ENCODE measurements around the gene CCDC57.

Gene CCDC57

DNA sequence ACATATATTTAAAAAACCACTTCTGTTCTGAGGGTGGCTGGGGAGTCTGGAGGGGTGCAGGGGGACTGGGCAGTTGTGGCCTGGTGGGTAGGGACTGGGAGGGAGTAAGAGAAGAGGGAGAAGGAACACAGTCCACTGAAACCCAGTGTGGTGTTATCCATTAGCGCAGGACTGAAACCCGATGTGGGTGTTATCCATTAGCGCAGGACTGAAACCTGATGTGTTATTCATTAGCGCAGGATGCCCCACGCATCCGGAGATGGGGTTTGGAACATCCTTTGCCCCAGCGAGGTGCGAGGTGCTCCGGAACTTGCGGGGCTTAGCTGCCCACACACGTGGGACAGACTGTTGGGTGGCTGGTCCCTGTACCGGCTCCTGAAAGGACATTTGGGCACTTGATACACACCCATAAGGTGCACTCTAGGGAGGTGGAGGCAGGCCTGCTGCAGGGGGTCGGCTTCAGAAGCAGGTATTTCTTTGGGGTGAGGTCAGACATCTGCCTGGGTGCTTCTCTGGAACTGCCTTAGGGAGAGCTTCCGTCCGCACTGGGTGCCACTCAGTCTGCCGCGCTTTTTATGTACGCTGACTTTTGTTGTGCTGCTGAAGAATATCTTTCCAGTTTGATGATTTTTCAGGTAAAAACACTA lies 94.4 kb downstream of the CCDC57 start:
- no peak for DNase-seq

DNA sequence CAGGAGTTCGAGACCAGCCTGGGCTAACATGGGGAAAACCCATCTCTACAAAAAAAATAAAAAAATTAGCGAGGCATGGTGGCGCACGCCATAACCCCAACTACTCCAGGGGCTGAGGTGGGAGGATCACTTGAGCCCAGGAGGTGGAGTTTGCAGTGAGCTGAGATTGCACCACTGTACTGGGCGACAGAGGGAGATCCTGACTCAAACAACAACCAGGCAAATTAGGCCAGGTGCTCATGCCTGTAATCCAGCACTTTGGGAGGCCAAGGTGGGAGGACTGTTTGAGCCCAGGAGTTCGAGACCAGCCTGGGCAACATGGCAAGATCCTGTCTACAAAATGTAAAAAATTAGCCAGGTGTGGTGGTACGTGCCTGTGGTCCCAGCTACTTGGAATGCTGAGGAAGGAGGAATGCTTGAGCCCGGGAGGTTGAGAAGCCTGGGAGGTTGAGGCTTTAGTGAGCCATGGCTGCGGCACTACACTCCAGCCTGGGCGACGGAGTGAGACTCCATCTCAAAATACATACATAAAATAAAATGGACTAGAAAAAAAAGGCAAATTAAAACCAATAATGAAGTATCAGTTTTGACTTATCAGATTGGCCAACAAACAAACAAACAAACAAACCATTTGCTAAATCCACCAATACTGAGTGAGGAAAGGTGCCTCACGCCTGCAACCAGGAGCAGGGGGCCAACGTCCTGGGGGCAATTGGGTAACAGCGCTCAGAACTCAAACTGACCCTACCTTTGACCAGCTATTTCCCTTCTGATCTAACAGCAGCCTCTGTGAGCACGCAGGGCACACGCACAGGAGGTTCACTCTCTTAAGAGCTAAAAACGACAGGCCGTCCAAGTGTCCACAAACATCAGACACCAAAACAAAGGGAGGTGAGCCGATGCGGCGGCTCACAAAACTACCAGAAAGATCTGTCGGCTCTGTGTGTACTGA lies 95.2 kb downstream of the CCDC57 start:
- DNase-seq, result no peak

DNA sequence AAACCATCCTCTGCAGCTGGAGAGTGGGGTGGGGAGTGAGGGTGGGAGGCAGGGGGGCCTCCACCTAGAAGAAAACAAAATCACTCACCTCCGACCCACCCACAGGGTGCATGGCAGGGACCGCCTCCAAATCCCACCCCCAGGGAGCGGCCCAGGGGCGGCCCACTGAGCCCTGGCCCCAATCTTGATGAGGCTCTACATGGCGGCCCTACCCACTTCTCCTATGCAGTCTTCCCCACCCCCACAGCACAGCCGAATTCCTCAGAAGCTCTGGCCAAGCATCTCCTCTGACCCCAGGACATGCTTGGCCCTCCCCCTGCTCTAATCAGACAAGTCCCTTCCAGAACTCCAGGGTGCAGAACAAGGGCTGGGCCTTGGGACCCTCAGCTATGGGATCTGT lies 96.4 kb downstream of the CCDC57 start:
- no peak for DNase-seq

- no peak for DNase-seq
Observed at GRCh38 chr17:82114872-82115271, 97.8 kb downstream of the CCDC57 start.

- no peak for DNase-seq
Observed at GRCh38 chr17:82114447-82114846, 98.2 kb downstream of the CCDC57 start.

GRCh38 chr17:82113941-82114340 lies 98.7 kb downstream of the CCDC57 start:
- no peak for DNase-seq

- DNase-seq, result no peak
Observed at GRCh38 chr17:82113422-82113821, 99.2 kb downstream of the CCDC57 start.

DNA sequence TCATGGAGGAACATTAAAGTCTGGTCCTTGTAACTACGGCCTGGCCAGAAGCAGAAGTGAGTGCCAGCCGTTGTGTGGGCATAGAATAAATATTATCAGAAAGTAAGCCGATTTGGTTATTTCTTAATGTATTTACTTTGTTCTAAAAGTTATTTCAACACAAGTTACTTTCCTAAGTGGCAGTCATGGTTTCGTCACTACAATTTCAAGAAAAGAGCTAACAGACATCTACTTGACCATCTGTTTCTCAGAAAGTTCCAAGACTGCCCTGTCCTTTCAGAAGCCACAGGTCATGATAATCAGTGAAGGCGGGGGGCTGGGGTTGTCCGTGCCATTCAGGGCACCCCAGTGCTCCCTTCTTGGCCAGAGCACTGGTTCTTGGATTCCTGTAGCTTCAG lies 99.7 kb downstream of the CCDC57 start:
- no peak for DNase-seq

- DNase-seq, result no peak
Observed at GRCh38 chr17:82112181-82112913, 100.3 kb downstream of the CCDC57 start.

GRCh38 chr17:82110298-82110697 lies 102.3 kb downstream of the CCDC57 start:
- DNase-seq, result peak in 1 of 2 donors; percentile 27

DNA sequence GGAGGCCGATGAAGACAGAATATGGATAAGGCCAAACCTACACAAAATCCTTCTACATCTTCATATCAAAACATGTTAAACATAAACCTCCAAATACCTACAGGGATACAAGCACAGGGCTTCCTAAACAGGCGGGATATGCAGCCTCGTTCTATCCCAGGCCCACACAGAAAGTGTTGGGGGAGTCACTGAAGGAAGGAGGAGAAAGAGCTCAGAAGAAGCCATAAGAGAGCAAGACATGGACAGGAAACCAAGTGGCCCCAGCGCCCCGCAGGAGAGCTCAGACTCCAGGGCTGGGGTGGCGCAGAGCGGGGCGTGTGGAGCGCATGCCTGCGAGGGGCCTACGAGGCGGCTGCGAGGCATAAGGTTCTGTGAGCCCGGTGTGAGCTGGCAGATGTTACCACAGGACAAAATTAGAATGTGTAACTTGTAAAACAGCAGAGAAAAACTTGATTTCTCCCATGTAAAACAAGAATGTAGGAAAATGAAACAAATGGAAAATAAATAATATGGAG lies 103.6 kb downstream of the CCDC57 start:
- DNase-seq, result no peak

DNA sequence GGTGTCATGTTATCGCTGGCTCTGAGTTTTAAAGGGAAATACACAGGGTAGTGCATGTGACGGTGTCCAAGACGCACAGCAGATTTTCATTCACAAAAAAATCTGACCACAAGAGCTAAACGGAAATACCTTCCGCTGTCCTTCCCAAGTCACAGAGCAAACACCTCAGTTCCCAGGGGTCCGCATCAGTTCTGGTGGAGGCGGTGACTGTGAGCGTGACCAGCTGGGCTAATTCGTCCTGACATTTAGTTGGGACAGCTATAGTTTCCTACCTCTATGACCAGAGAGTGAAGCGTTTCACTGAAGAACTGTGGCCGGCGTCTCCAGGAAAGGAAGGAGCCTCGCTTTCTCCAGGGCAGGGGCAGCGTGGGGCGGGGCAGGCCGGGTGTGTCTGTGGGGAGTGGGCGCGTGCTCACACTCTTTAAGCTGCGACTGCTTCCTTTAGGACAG lies 104.1 kb downstream of the CCDC57 start:
- no peak for DNase-seq

DNA sequence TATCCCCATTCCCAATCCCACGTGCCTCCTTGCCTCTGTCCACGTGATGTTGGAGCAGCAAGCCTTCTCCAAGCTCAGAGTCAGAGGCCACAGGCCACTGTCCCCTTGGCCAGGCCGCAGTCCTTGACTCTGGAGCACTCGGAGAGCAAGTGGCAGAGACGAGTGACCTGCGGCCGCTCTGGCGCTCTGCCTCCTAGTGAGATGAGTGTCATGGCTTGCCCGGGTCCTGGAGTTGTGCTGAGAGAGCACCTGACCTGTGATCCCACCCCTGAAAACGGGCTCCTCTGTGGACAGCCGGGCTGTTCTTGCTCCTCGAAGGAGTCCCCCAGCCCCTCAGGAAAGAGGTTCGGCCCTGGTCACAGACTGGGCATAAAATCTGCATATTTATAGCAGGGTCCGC lies 104.6 kb downstream of the CCDC57 start:
- DNase-seq, result no peak

GRCh38 chr17:82107341-82107860 lies 105.2 kb downstream of the CCDC57 start:
- DNase-seq, result no peak

DNA sequence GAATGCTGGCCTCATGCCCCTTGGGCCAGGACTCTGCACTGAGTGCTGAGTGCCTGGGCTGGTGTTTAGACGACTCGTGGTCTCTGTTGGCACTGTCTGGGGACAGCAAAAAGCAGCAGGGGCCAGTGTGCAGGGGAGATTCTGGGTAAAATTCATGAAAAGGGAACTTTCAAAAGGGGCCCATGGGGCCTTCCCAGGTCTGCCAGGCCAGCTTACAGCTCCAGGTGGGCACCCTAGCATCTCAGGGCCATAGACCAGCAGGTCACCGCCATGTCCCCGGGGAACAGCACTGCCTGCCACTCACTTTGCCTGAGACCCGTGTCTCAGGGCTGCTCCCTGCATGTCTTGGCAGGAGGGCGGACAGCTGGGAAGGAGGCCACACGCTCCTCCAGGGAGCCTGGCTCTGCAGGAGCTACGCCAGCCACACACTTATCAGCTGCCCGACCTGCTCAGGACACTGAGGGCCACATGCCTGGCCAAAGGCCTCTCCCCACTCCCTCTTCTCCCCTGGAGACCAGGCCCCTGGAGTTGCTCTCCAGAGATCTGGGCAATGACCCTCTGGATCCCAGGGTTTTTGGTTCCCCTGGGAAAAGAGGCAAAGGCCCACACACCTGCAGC lies 105.8 kb downstream of the CCDC57 start:
- no peak for DNase-seq

DNA sequence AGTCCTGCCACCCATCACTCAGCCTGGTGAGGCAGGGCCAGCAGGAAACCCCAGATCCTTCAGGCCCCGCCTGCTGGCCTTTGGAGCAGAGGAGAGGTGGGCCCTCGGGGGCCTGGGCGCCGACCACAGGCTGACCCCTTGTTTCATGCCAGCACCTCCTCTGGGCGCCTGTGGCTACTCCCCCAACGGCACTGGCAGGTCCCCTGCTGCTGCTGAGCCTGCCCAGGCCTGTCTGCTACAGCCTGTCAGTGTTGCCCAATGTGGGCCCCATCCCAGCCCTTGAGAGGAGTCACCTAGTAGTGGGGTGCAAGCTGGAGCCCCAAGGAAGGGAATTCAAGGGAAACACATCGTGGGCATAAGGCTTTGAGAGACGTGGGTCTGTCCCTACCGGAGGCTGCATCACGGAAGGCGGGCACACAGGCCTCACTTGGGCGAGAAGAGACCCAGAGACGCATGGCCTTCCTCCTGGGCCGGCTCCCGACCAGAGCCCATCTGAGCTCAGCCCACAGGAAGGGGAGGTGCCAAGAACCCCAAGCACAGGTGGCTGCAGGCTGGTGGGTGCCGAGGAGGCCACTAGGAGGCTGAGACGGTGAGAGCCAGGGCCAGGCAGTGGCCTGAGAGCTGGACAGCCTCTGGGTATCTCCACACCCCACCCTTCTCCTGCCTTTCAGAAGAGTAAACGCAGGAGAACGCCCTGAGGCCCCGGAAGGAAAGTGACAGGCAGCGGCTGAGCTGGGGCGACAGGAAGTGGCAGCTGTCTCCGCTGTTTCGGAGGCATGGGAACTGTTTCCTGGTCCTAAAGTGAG lies 106.6 kb downstream of the CCDC57 start:
- peak; percentile 67 to 68 for DNase-seq

DNA sequence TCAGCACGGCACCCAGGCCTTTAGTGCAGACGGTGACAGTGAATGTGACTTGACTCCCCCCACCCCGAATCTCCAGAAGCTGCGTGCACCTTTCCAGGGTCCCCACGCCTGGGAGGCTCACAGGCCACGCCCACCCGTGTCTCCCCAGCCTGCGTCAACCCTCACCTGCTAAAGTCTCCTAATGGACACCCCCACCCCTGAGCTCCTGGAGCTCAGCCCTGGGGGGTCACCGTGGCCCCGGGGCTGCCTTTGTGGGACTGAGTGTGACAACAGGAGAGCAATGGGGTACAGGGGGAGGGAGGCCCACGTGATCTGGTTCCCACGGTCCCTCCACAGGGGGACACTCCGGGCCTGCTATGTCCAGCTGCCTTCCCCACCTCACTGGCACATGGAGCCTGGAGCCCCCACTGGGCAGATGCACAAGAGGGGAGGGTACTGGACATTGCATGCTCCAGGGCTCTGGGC lies 107.2 kb downstream of the CCDC57 start:
- DNase-seq, result no peak

DNA sequence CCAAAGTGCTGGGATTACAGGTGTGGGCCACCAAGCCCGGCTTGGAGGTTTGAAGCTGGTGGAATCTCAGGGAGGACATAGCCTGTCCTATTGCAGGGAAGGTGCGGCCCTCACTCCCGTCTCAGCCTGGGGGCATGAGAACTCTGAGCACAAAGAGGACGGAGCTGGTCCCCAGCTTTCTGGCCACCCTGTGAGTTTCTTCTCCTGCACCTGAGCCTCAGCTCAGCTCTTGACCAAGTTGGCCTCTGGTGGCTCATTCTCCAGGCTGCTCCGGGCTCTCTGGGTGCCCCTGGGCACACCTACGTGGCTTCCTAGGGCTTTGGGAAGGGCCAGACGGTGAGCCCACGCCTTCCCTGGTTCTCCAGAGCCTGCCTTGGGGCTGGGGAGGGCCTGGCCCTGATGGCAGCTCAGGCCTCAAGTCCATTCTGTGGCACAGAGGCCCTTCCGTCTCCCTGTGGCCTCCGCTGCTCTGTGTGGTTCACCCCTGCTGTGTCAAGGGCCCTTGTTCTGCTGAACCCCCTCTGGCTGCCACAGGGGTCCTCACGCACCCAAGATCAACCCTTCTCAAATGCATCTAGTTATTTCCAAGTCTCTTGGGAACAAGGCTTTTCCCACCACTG lies 107.7 kb downstream of the CCDC57 start:
- no peak for DNase-seq

DNA sequence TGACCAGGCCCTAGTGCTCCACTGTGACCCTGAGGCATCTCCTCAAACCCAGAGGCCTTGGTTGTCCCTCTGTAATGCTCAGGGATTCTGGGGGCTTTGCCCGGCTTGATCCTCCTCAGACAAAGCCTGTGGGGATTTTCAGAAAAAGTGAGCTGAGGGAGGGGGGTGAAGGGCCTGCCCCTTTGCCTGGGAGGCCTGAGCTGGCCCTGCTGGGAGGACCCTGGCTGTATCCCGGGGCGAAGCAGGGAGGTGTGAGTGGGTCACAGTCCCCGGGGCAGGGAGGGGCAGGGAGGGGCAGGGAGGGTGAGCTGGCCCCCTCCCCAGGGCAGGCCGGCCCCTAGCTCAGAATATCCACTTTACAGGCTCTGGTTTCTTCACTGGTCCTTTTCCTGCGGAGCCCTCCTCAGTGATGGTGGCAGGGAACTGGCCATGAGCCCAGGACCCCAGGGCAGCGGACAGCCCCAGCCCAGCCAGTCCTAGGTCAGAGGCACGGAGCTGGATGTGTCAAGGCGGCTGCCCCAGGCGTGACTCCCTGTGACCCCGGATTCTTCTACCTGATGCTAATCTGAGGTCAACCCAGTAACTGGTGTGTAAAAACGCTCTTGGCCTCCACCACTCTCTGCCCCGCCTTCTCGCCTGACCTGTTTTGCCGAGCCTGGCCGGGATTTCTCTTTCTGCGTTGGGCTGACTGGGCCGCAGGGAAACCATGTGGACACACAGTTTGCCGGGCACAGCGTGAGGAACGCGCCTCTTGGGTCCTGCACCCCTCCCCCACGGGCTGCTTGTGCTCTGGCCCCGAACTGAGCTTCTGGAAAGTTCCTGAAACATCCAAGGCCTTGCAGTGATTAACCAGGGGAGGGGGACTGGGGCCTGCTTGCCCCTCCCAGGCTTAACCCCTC lies 108.8 kb downstream of the CCDC57 start:
- DNase-seq, result no peak

Data from CD4-positive, alpha-beta T cell treated with Interleukin-4 for 1 hour (primary cell).